HG02798 (cell line): Measurements from ENCODE around the gene AHDC1.
"Not testable (repeated sequence)": the region's sequence is repeated elsewhere in the genome, so short reads cannot be mapped to it uniquely, and the experiment has no call there.

ENCODE experiments used
- ATAC-seq: cut with Tn5 transposase; IDR thresholded peaks from one replicate; pipeline ENCODE4 v1.9.1; 2021; ENCODE audit warnings: mild to moderate bottlenecking; ENCODE audit not compliant: unreplicated experiment, poor library complexity

AHDC1 gene, protein sequence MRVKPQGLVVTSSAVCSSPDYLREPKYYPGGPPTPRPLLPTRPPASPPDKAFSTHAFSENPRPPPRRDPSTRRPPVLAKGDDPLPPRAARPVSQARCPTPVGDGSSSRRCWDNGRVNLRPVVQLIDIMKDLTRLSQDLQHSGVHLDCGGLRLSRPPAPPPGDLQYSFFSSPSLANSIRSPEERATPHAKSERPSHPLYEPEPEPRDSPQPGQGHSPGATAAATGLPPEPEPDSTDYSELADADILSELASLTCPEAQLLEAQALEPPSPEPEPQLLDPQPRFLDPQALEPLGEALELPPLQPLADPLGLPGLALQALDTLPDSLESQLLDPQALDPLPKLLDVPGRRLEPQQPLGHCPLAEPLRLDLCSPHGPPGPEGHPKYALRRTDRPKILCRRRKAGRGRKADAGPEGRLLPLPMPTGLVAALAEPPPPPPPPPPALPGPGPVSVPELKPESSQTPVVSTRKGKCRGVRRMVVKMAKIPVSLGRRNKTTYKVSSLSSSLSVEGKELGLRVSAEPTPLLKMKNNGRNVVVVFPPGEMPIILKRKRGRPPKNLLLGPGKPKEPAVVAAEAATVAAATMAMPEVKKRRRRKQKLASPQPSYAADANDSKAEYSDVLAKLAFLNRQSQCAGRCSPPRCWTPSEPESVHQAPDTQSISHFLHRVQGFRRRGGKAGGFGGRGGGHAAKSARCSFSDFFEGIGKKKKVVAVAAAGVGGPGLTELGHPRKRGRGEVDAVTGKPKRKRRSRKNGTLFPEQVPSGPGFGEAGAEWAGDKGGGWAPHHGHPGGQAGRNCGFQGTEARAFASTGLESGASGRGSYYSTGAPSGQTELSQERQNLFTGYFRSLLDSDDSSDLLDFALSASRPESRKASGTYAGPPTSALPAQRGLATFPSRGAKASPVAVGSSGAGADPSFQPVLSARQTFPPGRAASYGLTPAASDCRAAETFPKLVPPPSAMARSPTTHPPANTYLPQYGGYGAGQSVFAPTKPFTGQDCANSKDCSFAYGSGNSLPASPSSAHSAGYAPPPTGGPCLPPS (N-terminal part only)

GRCh38 chr1:27603681-27604578 is at the start of gene AHDC1:
Gene AHDC1 (minus strand): TSS chr1:27604144. CDS start chr1:27552115, 52,029 bp downstream.
- ATAC-seq, result peak; percentile 67

- no peak for ATAC-seq
Observed at GRCh38 chr1:27652111-27652864, 48.3 kb upstream of the AHDC1 start.

DNA sequence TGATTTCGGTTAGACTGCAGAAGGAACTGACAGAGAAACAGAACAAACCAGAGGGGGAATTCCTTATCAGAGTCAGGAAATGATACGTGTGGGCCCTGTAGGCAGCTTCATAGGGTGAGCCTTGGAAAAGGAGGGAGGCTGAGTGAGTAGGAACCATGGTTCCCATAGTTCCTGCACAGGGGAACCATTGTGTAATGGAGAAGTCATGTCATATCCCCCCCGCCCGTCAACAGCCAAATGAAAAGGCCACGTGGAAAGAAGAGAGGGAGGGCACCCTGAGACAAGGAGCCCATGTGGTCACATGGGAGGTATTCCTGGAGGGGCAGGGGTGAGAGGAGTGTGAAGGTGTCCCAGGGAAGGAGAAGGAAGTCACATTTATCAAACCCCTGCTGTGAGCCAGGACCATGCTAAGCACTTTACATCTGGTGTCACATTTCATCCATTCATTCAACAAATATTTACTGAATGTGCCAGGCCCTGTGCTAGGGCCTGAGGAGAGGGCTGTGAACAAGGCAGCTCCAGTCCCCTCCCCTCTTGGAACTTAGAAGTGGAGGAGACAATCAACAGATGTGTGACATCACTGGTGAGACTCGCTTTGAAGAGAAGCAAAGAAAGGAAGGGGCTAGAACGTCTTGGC is 46.7 kb upstream of the AHDC1 start:
- no peak for ATAC-seq

GRCh38 chr1:27650171-27650538 is 46.2 kb upstream of the AHDC1 start:
- ATAC-seq, result no peak

- no peak for ATAC-seq
Observed at GRCh38 chr1:27649306-27649635, 45.3 kb upstream of the AHDC1 start.

DNA sequence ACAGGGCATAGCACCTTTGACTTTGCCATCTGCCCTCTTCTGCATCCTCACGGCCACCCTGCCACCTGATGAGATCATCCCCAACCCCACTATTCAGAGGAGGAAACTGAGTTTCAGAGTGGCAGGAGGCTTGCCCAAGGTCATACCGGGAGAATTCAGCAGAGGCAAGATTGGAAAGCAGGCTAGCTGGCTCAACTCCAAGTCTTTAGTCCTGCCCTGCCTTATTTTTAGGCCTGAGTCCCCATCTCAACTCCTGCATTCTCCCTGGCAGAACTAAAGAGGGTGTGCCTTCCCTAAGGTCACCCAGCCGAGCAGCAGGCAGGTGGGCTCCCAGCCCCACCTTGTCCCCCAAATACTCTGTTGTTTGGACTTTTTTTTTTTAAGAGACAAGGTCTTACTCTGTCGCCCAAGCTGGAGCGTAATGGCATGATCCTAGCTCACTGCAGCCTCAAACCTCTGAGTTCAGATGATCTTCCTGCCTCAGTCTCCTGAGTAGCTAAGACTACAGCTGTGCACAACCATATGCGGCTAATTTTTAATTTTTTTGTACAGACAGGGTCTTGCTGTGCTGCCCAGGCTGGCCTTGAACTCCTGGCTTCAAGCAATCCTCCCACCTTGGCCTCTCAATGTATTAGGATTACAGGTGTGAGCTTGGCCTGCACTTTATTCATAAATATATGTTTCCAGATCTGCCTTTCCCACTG is 44.8 kb upstream of the AHDC1 start:
- no peak for ATAC-seq

GRCh38 chr1:27647328-27647727 is 43.4 kb upstream of the AHDC1 start:
- ATAC-seq, result no peak

- ATAC-seq, result no peak
Observed at GRCh38 chr1:27646676-27647075, 42.7 kb upstream of the AHDC1 start.

DNA sequence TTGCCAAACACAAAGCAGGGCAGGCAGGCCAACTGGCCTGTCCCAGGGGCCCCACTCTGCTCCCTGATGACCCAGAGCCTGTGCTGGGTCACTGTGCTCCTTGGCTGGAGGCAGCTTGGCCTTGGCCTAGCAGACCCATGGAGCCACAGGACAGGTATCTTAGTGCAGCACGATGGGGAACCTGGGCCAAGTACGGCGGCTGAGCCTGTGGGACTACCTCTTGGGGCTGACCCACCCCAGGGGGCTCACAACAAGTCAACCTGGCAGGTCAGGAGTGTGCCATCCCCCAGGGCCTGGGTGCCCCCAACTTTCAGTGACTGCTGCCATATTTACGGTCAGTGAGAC is 41.1 kb upstream of the AHDC1 start:
- no peak for ATAC-seq

DNA sequence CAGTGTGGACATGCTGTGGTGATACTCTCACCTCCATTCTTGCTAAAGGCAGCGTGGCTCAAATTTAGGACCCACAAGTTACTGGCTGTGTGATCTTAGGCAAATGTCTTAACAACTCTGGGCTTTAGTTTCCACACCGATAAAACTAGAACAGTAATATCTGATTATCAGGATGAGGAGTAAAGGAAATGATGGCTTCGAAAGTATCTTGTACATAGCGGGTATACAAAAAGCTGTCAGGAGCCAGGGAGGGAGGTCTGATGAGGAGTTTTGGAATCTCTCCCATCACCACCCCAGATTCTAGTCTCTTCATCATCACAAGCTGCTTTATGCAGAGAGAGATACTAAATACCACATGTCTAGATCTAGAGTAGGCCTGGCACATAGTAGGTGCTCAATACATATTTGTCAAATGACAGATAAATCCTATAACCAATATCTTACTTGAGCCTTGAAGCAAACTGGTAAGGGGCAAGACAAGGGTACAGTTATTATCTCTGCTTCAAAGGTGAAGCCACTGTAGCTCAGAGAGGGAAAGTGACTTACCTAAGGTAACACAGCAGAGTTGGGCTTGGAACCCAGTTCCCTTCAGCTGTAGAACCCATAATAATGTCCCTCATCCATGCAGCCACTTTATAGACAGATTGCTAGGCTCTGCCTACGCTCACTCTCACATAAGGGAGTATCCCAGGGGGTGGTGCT is 40.6 kb upstream of the AHDC1 start:
- no peak for ATAC-seq

GRCh38 chr1:27643600-27644368 is 39.8 kb upstream of the AHDC1 start:
- peak; percentile 70 for ATAC-seq

- ATAC-seq, result not testable (repeated sequence)
Observed at GRCh38 chr1:27640514-27640913, 36.6 kb upstream of the AHDC1 start.

DNA sequence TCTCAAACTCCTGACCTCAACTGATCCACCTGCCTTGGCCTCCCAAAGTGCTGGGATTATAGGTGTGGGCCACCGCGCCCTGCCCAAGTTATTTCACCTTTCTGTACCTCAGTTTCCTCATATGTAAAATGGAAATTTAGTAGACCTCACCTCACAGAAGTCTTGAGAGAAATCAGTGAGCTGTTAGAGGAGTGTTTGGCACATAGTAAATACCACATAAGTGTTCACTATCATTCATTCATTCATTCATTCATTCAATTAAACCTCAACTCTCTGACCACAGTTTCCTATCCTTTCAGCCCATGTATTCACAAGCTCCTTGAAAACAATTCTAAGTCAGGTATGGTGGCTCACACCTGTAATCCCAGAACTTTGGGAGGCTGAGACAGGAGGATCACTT is 34.9 kb upstream of the AHDC1 start:
- ATAC-seq, result no peak

GRCh38 chr1:27638047-27638734 is 34.2 kb upstream of the AHDC1 start:
- no peak for ATAC-seq

- ATAC-seq, result no peak
Observed at GRCh38 chr1:27635396-27636142, 31.6 kb upstream of the AHDC1 start.

DNA sequence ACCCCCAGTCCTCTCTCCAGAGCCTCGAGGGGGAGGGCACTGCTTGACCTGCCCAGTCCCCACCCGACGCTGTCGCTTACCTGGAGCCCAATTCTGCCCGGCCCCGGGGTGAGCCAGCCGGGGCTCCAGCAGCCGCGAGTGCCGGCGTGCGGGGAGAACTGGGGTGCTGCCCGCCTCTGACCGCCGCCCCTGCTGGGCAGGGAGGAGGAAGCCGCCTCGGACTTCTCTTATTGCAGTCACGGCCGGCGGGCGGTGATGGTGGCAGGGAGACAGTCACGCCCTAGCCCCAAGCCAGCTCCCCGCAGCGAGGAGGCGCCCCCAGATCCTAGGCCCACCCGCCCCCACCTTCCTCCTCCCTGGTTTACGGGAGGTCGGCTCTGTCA is 31.0 kb upstream of the AHDC1 start, which contains the start of gene FGR:
Gene FGR (minus strand): TSS at position 201 of the 383 bp plus-strand sequence. CDS start 11,269 bp downstream, outside the sequence.
- no peak for ATAC-seq
